Measurements from ENCODE around the gene CDH16. TPM values are rescaled to one million over a fixed set of nuclear protein-coding genes. Genes with fewer than 3 reads are reported as not detected.

CDH16 gene
- total and polyA plus RNA-seq, 2 donors (not counting 3 experiments of a cell fraction or from before 2014, with no cell fraction given), result not detected

DNA sequence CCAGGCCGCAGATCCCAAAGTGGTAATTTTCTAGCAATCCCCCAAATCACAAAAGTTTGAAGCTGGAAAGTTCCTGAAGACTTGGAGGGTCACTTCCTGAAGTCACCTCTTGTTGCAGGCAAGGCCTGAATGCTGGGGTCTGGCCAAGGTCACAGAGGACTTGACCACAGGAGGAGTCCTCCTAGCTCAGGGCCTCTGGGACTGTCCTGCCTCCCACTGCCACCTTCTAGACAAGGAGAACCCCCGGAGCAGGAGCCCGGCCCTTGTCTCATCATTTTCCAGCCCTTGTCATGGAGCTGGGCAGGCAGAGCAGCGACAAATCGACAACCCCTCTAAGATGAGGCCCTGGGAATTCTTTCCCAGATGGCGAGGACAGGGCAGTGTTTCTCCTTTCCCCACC lies 330 bp downstream of the CDH16 start:
- TF ChIP-seq GATA2 (IDR thresholded peaks at IDR 0.05; ENCODE audit: insufficient read depth, insufficient read length, low read depth, low read length) (no peak), JUN (IDR thresholded peaks at IDR 0.05; ENCODE audit: borderline replicate concordance, insufficient read depth, insufficient read length, low read depth) (no peak), MYC (IDR thresholded peaks at IDR 0.05; ENCODE audit: low read depth, low read length) (no peak), FOS (IDR thresholded peaks at IDR 0.05; ENCODE audit: borderline replicate concordance, insufficient read depth, low read length) (no peak), POLR2A (IDR thresholded peaks at IDR 0.05; ENCODE audit: low read depth, low read length) (no peak), POLR2AphosphoS5 (IDR thresholded peaks at IDR 0.05; ENCODE audit: insufficient read depth, low read depth, low read length) (no peak), EZH2 (IDR thresholded peaks at IDR 0.05; ENCODE audit: borderline replicate concordance, low read depth, low read length, severe bottlenecking) (no peak)
- TF ChIP-seq, protein P1, sequence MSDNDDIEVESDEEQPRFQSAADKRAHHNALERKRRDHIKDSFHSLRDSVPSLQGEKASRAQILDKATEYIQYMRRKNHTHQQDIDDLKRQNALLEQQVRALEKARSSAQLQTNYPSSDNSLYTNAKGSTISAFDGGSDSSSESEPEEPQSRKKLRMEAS (IDR thresholded peaks at IDR 0.05; ENCODE audit: insufficient read depth, insufficient read length), result no peak
- TF ChIP-seq, protein P2, sequence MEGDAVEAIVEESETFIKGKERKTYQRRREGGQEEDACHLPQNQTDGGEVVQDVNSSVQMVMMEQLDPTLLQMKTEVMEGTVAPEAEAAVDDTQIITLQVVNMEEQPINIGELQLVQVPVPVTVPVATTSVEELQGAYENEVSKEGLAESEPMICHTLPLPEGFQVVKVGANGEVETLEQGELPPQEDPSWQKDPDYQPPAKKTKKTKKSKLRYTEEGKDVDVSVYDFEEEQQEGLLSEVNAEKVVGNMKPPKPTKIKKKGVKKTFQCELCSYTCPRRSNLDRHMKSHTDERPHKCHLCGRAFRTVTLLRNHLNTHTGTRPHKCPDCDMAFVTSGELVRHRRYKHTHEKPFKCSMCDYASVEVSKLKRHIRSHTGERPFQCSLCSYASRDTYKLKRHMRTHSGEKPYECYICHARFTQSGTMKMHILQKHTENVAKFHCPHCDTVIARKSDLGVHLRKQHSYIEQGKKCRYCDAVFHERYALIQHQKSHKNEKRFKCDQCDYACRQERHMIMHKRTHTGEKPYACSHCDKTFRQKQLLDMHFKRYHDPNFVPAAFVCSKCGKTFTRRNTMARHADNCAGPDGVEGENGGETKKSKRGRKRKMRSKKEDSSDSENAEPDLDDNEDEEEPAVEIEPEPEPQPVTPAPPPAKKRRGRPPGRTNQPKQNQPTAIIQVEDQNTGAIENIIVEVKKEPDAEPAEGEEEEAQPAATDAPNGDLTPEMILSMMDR (IDR thresholded peaks at IDR 0.05; ENCODE audit: extremely low read depth in 1 of 2, insufficient read depth in 1 of 2, low read depth in 1 of 2, low read length in 2 of 2), result no peak
- intact Hi-C loops (cut with micrococcal nuclease) (no loop called here), dilution Hi-C loops (cut with MboI; ENCODE audit: extremely low pct_ligation_motif_present, low sequenced_read_pairs) (no loop called here)
- Histone ChIP-seq H3K79me2 (ENCODE audit: control insufficient read depth, insufficient read depth, low read length) (no peaks in the 10 kb centered on the region), H3K36me3 (ENCODE audit: control insufficient read depth in 2 of 2, extremely low read depth in 1 of 2, insufficient read depth in 2 of 2, low read length in 2 of 2) (no peaks in the 10 kb centered on the region), H3K4me3 (replicated peaks in 1 of 3; ENCODE audit: insufficient read depth in 1 of 3, low read depth in 1 of 3, low read length in 3 of 3) (no peak overlapping the region), H3K4me1 (ENCODE audit: control insufficient read depth, extremely low read depth, insufficient read depth, low read length) (no peaks in the 10 kb centered on the region), H3K9ac (replicated peaks; ENCODE audit: extremely low read depth, insufficient read depth, low read length) (no peak overlapping the region), H3K4me2 (ENCODE audit: insufficient read depth, low read length) (no peak overlapping the region), H3K9me3 (replicated peaks; ENCODE audit: control insufficient read depth, insufficient read depth, low read length) (no peaks in the 10 kb centered on the region), H2AFZ (ENCODE audit: low read depth, low read length) (no peak overlapping the region), H3K27ac (ENCODE audit: insufficient read depth, low read depth, low read length) (no peak overlapping the region), H4K20me1 (replicated peaks; ENCODE audit: control insufficient read depth, extremely low read depth, insufficient read depth, low read length) (no peaks in the 10 kb centered on the region), H3K27me3 (ENCODE audit: control insufficient read depth in 2 of 2, insufficient read depth in 2 of 2, low read length in 2 of 2) (peaks cover 16 to 22% of the 10 kb centered on the region in 2 experiments), H3K9me1 (replicated peaks; ENCODE audit: control insufficient read depth, extremely low read depth, insufficient read depth, low read length) (no peaks in the 10 kb centered on the region)
- FAIRE-seq (no peak), DNase-seq (ENCODE audit: low read depth, low spot score) (no peak)
- ChIA-PET POLR2A (no interaction called here), CTCF (interaction anchor here (1.0 to 5.2 kb wide), 6 partner anchors 8 to 237 kb away, joined by 3 to 25 read pairs (median 4); no protein-coding TSS in a partner anchor)
- no TSS peak for BruUV-seq (replicated peaks)
